ENCODE data around the gene ITPKB. TPM values are rescaled to one million over a fixed set of nuclear protein-coding genes. Genes with fewer than 3 reads are reported as not detected.

The ITPKB gene
- total RNA-seq, 1 donor: 6.2 TPM

DNA sequence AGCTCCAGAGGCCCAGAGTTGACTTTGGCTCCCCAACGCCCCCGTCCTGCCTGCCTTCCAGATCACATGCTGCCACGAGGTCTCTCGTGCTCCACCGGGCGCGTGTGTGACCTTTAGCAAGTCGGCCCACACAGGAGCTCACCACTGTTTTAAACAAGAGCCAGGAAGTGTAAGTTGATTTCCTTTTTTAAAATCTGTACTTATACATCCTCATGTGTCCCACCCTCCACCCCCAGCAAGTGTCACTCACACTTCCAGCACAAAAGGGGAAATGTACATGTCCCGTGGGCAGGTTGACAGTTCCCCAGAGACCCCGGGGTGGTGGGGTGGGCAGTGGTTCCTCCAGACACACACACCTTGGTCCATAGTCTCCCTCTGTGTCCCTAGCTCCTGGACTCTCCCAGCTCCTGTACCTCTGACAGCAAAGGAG is 106.1 kb downstream of the ITPKB start:
- no peak overlapping the region for H3K4me3 ChIP-seq (ENCODE audit: insufficient read depth, low read length)
- no peaks in the 10 kb centered on the region for H4K20me1 ChIP-seq (ENCODE audit: insufficient read depth, low read length)
- H3K27ac ChIP-seq (ENCODE audit: low read depth, low read length): no peak overlapping the region
- no peaks in the 10 kb centered on the region for H3K4me1 ChIP-seq (ENCODE audit: insufficient read depth, low read length)
- no peak overlapping the region for H3K4me2 ChIP-seq (ENCODE audit: insufficient read depth, low read length)
- peaks cover 10% of the 10 kb centered on the region for H3K27me3 ChIP-seq (ENCODE audit: insufficient read depth, low read length)
- no peaks in the 10 kb centered on the region for H3K9me3 ChIP-seq (ENCODE audit: low read depth, low read length)
- H2AFZ ChIP-seq (ENCODE audit: low read length): no peak overlapping the region
- H3K79me2 ChIP-seq (ENCODE audit: insufficient read depth, low read length): no peaks in the 10 kb centered on the region
- H3K36me3 ChIP-seq (ENCODE audit: insufficient read depth, low read length): no peaks in the 10 kb centered on the region
- TF ChIP-seq, protein P1, sequence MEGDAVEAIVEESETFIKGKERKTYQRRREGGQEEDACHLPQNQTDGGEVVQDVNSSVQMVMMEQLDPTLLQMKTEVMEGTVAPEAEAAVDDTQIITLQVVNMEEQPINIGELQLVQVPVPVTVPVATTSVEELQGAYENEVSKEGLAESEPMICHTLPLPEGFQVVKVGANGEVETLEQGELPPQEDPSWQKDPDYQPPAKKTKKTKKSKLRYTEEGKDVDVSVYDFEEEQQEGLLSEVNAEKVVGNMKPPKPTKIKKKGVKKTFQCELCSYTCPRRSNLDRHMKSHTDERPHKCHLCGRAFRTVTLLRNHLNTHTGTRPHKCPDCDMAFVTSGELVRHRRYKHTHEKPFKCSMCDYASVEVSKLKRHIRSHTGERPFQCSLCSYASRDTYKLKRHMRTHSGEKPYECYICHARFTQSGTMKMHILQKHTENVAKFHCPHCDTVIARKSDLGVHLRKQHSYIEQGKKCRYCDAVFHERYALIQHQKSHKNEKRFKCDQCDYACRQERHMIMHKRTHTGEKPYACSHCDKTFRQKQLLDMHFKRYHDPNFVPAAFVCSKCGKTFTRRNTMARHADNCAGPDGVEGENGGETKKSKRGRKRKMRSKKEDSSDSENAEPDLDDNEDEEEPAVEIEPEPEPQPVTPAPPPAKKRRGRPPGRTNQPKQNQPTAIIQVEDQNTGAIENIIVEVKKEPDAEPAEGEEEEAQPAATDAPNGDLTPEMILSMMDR (IDR thresholded peaks at IDR 0.05; ENCODE audit: extremely low read depth, low read depth, low read length): no peak
- DNase-seq (ENCODE audit: insufficient read length, low spot score, missing footprints): no peak

DNA sequence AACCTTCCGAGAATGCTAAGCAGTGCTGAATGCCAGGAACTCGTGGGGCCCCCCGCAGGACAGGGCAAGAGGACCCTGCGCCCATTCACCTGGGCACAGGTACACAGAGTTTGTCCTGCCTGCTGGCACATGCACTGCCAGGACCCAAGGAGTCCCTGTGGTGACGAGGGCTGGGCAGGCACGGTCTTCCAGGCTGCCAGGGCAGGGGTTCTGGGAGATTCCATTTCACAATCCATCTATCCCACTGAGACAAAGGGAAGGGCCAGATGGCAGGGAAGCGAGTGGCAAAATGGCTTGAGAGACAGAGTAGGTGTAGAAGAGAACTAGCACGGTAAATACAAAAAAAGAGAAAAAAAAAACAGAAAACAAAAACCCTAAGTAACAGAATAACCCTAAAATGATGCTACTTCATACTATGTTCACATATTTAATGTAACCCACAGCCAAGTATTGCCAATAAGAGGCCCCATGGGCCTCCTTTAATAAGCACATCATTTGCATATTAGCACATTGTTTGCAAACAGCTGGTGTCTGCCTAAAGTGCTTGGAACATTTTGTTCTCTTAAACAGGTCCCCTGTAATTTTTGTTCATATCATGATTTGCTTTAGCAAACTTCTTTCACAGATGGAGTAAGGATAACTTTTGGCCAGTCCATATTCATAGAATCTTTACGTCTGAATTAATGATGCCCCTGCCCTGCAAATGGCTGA is 106.8 kb downstream of the ITPKB start:
- Histone ChIP-seq H3K4me1 (ENCODE audit: insufficient read depth, low read length) (no peaks in the 10 kb centered on the region), H4K20me1 (ENCODE audit: insufficient read depth, low read length) (no peaks in the 10 kb centered on the region), H3K9me3 (ENCODE audit: low read depth, low read length) (no peaks in the 10 kb centered on the region), H3K4me2 (ENCODE audit: insufficient read depth, low read length) (no peak overlapping the region), H3K79me2 (ENCODE audit: insufficient read depth, low read length) (no peaks in the 10 kb centered on the region), H2AFZ (ENCODE audit: low read length) (no peak overlapping the region), H3K4me3 (ENCODE audit: insufficient read depth, low read length) (no peak overlapping the region), H3K27ac (ENCODE audit: low read depth, low read length) (no peak overlapping the region), H3K36me3 (ENCODE audit: insufficient read depth, low read length) (no peaks in the 10 kb centered on the region), H3K27me3 (ENCODE audit: insufficient read depth, low read length) (peaks cover 10% of the 10 kb centered on the region)
- DNase-seq (ENCODE audit: insufficient read length, low spot score, missing footprints): no peak
- TF ChIP-seq, protein P1 (IDR thresholded peaks at IDR 0.05; ENCODE audit: extremely low read depth, low read depth, low read length): no peak

DNA sequence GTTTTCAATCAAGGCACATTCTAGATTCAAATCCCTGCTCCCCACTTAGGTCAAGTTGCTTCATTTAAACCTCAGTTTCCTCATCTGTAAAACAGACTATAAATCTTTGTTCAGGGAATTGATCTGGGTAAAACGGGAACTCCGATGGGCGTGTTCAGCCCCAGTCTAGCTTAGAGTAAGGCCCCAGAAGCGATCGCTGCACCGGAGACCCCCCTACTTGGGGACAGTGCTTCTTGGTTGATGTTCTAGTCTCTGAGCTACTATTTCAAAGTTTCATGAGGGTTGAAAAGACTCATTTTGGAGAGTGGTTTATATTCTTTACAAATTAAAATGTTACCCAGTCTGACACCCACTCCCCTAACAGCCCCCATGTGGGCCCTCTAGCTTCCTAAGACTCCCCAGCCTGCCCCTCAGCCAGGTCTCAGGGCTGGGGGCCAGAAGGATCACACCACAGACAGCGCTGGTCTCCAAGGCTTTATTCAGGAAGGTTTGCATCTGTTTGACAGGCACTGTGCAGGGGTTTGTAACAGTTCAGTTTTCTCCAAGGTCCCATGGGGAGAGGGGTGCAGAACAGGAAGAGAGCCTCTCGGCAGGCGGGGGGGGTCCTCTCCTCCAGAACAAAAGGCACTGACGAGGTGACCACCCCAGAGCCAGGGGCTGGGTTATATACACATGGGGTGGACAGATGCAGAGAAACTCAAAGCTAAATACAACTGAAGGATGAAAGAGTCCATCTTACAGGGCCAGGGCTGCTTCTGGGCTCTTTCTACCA is 107.7 kb downstream of the ITPKB start:
- no peak overlapping the region for H2AFZ ChIP-seq (ENCODE audit: low read length)
- TF ChIP-seq, protein P1 (IDR thresholded peaks at IDR 0.05; ENCODE audit: extremely low read depth, low read depth, low read length): no peak
- DNase-seq (ENCODE audit: insufficient read length, low spot score, missing footprints): no peak
- no peaks in the 10 kb centered on the region for H3K9me3 ChIP-seq (ENCODE audit: low read depth, low read length)
- H3K79me2 ChIP-seq (ENCODE audit: insufficient read depth, low read length): no peaks in the 10 kb centered on the region
- peaks cover under 1% of the 10 kb centered on the region for H3K4me1 ChIP-seq (ENCODE audit: insufficient read depth, low read length)
- H3K4me2 ChIP-seq (ENCODE audit: insufficient read depth, low read length): no peak overlapping the region
- no peaks in the 10 kb centered on the region for H4K20me1 ChIP-seq (ENCODE audit: insufficient read depth, low read length)
- peaks cover 10% of the 10 kb centered on the region for H3K27me3 ChIP-seq (ENCODE audit: insufficient read depth, low read length)
- no peak overlapping the region for H3K27ac ChIP-seq (ENCODE audit: low read depth, low read length)
- H3K36me3 ChIP-seq (ENCODE audit: insufficient read depth, low read length): no peaks in the 10 kb centered on the region
- no peak overlapping the region for H3K4me3 ChIP-seq (ENCODE audit: insufficient read depth, low read length)

DNA sequence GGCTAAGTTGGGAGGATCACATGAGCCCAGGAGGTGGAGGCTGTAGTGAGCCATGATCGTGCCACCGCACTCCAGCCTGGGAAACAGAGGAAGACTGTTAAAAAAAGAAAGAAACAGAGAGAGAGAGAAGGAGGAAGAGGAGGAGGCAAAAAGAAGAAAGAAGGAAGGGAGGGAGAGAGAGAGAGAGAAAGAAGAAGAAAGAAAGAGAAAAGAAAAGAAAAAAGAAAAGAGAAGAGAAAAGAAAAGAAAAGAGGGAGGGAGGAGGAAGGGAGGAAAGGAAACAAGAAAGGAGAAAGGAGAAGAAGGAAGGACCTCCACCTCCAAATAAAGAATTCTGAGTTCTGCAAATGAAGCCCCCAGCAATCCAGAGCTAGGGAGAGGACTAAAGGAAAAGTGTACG is 108.5 kb downstream of the ITPKB start:
- H3K4me3 ChIP-seq (ENCODE audit: insufficient read depth, low read length): no peak overlapping the region
- TF ChIP-seq, protein P1 (IDR thresholded peaks at IDR 0.05; ENCODE audit: extremely low read depth, low read depth, low read length): no peak
- peaks cover 2% of the 10 kb centered on the region for H3K4me1 ChIP-seq (ENCODE audit: insufficient read depth, low read length)
- no peaks in the 10 kb centered on the region for H3K79me2 ChIP-seq (ENCODE audit: insufficient read depth, low read length)
- H4K20me1 ChIP-seq (ENCODE audit: insufficient read depth, low read length): no peaks in the 10 kb centered on the region
- H2AFZ ChIP-seq (ENCODE audit: low read length): no peak overlapping the region
- H3K4me2 ChIP-seq (ENCODE audit: insufficient read depth, low read length): no peak overlapping the region
- no peaks in the 10 kb centered on the region for H3K9me3 ChIP-seq (ENCODE audit: low read depth, low read length)
- H3K36me3 ChIP-seq (ENCODE audit: insufficient read depth, low read length): no peaks in the 10 kb centered on the region
- H3K27ac ChIP-seq (ENCODE audit: low read depth, low read length): no peak overlapping the region
- peaks cover 10% of the 10 kb centered on the region for H3K27me3 ChIP-seq (ENCODE audit: insufficient read depth, low read length)
- DNase-seq (ENCODE audit: insufficient read length, low spot score, missing footprints): no peak
